Stimulated activated CD8-positive, alpha-beta memory T cell treated with anti-CD3 and anti-CD28 coated beads, Interleukin-15, amount 100 ng/mL, for 1 hour (primary cell): Measurements from ENCODE around the gene FNDC10.

ENCODE experiments used
- DNase-seq: peaks from one replicate; pipeline ENCODE4 v3.0.0-alpha.2; 2020; ENCODE audit warnings: low read depth

Gene FNDC10

DNA sequence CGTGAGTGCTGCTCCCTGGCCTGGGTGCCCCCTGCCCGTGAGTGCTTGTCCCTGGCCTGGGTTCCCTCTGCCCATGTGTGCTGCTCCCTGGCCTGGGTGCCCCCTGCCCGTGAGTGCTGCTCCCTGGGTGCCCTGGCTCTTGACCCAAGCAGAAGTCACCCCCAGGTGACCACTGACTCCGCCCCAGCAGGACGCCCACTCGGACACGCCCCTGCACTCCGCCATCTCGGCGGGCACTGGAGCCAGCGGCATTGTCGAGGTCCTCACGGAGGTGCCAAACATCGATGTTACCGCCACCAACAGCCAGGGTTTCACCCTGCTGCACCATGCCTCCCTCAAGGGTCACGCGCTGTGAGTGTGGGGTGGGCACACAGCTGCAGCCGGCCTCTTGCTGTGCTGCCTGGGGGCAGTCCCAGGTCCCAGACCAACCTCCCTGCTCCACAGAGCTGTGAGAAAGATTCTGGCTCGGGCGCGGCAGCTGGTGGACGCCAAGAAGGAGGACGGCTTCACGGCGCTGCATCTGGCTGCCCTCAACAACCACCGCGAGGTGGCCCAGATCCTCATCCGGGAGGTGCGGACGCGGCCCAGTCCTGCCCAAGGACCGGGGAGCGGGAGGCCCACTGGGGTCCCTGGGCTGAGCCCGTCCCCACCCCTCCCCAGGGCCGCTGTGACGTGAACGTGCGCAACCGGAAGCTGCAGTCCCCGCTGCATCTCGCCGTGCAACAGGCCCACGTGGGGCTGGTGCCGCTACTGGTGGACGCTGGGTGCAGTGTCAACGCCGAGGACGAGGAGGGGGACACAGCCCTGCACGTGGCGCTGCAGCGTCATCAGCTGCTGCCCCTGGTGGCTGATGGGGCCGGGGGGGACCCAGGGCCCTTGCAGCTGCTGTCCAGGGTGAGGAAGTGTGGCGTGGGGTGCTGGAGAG, 28.2 kb upstream of the FNDC10 start:
- DNase-seq = no peak

DNA sequence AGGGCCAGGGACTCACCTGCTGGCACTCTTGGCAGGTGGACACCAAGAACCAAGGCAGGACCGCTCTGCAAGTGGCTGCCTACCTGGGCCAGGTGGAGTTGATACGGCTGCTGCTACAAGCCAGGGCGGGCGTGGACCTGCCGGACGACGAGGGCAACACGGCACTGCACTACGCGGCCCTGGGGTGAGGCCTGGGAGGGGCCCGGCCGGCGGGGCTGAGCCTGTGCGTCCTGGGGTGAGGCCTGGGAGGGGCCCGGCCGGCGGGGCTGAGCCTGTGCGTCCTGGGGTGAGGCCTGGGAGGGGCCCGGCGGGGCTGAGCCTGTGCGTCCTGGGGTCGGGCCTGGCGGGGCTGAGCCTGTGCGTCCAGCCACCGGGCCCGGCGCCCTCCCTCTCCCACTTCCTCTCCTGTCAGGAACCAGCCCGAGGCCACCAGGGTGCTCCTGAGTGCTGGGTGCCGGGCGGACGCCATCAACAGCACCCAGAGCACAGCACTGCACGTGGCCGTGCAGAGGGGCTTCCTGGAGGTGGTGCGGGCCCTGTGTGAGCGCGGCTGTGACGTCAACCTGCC, 27.4 kb upstream of the FNDC10 start:
- no peak for DNase-seq

DNA sequence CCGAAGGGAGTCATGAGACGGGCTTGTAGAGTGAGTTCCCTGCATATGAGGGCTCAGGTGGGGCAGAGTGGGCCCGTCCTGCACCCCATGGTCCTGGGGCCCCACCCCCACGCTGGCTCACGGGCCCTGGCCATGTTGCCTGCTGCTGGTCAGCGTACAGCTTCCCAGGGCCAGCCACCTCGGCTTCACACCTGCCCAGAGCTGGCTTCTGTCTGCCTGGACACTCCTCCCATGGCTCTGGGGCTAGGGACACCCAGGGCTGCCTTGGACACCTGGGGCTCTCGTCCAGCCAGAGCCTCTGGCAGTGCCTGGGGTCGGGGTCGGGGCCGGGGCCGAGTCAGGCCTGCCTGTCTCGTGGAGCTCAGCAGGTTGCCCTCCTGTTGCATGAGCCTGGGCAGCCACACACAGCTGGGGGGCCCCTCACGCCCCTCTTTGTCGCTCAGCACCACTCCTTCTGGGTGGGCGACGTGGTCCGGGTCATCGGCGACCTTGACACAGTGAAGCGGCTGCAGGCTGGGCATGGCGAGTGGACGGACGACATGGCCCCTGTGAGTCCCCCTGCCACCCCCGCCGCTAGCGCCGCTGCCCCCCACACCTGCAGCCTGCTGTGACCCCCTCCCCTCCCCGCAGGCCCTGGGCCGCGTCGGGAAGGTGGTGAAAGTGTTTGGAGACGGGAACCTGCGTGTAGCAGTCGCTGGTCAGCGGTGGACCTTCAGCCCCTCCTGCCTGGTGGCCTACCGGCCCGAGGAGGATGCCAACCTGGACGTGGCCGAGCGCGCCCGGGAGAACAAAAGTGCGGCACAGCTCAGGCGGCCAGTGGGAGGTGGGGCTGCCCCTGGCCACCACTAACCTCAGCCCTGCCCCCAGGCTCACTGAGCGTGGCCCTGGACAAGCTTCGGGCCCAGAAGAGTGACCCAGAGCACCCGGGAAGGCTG, 26.5 kb upstream of the FNDC10 start:
- DNase-seq = no peak

DNA sequence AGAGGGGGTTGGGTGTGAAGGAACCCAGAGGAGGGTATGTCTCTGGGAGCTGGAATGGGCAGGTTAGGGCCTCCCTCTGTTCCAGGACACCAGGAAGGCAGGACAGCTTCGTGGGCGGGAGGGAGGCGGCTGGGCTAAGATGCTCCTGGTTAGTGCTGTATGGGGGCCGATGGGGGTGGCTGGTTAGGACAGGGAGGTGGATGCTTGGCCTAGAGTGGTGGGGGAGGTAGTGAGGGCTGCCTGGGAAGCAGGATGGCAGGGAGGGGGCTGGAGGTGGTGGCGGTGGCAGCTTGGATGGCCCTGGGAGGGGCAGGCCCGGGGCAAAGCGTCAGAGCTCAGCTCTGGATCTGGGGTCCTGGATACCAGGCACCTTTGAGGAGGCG, 25.9 kb upstream of the FNDC10 start:
- DNase-seq = no peak

DNA sequence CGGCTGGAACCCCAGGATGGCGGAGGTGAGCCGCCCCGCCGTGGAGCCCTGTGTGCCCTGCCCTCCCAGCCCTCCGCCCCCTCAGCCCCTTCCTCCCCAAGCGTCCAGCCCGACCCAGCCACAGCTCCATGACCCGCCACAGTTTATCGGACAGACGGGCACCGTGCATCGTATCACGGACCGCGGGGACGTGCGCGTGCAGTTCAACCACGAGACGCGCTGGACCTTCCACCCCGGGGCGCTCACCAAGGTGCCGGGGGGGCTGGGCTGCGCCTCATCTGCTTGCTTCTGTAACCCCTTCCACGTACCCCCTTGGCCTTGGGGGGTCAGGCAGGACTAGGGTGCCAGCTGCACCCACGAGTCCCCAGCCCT, 25.5 kb upstream of the FNDC10 start:
- DNase-seq = no peak

DNA sequence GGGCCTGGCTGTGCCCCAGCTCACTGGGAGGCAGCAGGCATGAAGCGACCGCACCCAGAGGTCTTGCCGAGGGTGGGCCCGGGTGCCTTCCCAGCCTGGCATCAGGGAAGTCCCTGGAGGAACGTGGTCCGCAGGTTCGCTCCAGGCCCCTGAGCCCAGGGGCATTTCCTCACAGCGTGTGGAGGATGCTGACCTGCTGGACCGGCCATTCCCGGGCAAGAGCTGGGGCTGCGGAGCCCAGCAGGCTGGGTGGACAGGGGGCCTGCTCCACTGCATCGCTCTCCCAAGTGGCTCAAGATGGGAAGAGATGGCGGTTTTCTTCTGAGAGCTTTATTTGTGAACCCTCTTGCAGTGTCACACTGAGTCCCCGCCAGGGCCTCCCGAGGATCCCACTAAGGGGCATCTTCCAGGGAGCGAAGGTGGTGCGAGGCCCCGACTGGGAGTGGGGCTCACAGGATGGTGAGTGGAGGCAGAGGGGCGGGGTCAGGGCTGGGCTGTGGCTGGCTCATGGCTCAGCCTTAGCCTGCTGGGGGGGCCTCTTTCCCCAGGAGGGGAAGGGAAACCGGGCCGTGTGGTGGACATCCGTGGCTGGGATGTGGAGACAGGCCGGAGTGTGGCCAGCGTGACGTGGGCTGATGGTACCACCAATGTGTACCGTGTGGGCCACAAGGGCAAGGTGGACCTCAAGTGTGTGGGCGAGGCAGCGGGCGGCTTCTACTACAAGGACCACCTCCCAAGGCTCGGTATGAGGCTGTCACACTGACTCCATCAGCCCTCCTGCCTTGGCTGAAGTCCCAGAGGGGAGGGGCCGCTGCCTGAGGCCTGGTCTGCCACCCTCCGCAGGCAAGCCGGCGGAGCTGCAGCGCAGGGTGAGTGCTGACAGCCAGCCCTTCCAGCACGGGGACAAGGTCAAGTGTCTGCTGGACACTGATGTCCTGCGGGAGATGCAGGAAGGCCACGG, 24.8 kb upstream of the FNDC10 start:
- no peak for DNase-seq

DNA sequence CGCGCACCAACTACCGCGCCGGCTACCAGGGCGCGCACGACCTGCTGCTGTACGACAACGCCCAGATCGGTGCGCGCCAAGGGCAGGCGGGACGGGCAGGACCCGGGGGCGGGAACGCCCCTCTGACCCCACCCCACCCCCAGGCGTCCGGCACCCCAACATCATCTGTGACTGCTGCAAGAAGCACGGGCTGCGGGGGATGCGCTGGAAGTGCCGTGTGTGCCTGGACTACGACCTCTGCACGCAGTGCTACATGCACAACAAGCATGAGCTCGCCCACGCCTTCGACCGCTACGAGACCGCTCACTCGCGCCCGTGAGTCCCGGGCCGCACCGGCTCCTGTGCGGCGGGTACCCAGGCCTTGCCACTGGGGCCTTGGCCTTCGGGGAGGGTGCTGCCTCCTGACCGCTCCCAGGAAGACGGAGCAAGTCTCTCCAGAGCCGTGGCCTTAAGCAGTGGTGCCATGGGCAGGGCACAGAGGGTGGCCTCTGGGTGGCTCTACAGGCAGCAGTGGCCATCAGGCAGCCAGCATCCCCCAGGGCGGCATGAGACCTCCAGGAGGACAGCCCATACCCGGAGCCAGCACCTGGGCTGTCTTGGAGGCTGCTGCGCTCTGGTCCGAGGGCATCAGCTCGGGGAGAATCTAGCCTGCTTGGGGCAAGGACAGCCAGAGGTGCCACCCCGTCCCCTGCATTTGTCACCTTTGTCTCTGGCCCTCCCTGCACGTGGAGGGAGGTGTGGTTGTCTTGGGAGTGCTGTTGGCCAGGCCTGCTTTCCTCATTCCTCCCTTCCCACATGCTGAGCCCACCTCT, 23.9 kb upstream of the FNDC10 start:
- no peak for DNase-seq

DNA sequence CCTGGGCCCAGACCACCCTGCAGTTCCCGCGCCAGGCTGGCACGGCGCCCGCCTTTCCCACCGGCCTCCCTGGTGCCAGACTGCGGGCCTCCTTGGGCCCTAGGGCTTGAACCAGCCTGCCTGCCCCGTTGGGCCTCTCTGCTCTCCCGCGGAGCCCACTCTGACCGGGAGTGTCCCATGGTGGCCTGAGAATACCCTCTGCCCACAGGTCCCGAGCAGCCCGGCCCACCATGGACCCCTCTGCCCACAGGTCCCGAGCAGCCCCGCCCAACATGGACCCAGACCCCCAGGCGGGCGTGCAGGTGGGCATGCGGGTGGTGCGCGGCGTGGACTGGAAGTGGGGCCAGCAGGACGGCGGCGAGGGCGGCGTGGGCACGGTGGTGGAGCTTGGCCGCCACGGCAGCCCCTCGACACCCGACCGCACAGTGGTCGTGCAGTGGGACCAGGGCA, 23.3 kb upstream of the FNDC10 start:
- no peak for DNase-seq

DNA sequence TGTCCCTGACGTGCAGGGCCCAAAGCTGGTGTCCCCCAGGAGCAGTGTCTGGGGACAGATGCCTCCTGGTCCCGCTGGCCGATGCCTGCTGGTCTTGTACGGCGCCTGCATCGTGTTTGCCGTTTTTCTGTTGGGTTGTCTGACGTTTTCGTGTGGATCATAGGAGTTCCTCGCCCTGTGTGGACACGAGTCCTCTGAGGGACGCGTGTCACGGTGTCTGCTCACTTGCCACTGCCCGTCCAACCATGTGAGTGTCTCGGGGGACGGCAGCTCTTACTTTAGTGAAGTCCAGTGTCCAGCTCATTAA, 22.8 kb upstream of the FNDC10 start:
- no peak for DNase-seq

DNA sequence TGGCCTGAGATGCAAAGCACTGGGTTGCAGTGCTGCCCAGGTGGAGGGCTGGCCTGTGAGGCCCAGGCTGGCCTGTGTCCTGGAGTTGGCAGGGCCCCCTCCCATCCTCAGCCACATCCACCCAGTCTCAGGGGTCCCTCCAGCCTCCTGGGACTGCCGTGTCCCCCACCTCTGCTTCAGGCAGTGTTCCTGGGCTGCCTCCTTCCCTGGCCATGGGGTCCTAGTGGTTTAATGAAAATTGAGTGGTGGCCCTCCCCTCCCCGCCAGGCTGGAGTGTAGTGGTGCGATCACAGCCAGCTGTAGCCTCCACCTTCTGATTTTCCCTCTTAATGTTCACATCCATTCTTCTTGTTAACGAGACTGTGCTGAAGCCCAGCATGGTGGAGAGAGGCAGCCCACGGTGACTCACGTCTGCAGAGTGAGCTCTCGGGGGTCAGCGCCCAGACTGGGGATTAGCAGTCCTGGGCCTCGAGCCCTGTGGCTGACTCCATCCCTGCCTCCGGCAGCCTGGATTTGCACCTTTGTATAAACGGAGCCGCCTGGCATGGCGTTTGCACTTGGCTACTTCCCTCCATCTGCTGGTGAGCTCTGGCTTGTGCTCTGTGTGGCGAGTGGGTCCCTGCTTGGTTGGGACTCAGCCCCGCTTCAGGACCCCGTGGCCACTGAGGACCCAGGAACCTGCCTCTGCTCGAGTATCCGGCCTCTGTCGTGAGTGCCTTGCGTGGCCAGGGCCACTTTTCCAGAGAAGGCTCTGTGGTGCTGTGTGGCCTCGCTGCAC, 22.3 kb upstream of the FNDC10 start:
- no peak for DNase-seq

DNA sequence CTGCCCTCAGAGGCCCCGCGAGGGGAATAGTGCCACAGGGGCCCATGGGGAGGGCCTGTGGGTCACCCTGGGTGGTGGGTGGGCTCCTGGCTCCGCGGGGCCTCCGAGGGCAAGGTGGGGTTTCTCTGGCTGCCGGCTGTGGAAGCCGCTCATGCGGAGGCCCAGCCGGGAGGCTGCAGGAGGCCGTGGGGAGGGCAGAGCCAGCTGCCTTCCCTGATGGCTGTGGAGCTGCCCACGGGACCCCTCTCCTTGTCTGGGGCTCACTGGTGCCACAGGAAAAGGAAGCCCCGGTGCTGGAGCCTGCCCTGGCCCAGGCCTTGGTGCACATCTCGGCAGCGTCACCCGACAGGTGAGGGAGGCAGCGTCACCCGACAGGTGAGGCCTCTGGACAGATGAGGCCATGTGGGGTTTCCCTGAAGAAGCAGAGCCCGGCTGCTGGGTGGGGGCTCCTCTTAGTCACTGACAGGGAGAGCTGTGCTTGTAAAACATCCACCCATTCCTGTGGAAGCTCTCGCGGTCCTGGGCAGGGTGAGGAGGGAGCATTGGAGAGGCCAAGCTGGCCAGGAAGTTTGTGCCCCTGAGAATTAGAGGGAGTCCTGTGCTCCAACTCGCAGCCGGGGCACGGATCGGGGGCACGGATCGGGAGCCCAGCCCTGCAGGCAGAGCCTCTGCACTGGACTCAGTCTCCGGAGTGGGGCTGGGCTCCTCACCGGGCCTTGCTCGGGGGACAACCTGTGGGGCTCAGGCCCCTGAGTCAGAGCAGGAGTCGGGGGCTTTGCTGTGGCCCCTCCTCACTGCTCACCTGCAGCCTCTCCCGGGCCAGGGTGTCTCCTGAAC, 21.5 kb upstream of the FNDC10 start:
- no peak for DNase-seq

DNA sequence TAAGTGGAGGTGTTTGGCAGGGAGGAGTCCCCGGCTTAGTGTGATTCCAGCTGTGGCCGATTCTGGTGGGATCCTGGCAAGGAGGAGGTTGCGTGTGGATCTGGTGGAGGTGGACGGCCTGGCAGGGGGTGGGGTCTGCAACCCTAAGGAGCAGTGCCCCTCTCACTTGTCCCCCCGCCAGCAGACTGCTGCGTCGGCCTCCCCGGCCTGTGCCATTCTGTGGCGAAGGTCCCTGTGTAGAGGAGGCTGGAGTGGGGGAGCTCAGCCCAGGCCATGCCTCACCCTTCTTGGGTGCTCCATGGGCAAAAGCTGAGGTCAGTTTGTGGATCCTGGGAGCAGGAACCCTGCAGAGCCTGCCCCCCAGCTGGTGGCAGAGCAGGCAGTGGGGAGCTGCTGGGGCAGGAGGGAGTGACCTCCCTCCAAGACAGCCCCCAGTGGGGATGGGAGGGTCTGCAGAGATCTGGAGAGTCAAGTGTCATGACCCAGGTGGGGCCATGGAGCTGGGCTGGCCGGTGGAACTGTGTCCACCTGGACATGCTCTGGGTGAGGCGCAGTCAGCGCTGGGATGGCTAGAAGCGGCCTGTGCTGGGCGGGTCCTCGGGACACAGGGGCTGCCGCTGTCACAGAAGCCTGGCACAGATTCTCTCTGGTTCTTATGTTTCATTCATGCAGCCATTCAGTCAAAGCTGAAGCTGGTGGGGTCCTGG, 20.7 kb upstream of the FNDC10 start:
- no peak for DNase-seq

DNA sequence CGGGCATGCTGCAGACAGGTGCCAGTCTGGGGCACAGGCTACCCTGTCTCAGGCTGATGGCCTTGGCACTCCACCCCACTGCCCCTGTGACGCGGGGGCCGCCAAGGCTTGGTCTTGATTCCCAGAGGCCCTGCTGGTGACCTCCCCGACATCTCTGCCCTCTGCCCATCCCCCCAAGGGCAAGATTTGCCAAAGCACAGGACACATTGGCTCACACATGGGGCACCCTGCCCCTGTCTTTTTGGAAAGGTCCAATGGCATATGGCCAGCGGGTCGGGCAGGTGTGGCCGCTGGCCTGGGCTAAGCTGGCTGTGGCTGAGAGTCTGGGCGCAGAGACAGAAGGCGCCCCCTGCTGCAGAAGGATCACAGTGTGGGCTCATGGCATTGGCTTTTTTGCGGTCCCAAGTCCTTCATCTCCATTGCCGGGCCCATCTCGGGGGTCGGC, 20.0 kb upstream of the FNDC10 start:
- no peak for DNase-seq

DNA sequence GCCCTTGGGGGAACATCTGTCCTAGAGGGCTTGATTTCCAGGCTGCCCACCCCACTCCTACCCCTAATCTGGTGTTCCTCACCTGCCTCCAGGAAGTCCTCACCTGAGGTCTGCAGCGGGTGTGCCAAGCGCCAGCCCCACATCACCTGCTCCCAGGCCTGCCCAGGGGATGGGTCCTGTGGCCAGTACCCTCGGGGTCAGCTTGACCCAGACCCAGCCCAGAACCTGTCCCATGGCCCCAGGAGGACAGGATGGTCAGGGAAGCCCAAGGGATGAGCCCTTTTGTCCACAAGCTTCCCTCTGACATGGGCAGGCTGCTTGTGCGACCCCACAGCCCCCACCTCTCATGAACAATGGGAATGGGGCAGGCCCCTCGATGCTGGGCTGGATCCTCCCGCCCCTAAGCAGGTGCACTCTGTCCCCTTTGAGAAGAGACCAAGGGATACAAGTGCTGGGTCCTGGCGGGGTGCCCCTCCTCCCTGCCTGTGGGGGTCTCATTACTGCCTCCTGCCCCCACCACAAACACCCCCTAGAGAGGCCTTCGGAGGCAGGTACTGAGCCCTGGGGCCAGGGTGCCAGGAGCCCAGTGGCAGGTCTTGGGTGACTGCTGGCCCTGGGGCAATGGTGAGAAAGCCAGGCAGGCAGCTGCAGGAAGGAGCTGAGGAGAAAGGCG, 18.6 kb upstream of the FNDC10 start:
- DNase-seq = no peak

DNA sequence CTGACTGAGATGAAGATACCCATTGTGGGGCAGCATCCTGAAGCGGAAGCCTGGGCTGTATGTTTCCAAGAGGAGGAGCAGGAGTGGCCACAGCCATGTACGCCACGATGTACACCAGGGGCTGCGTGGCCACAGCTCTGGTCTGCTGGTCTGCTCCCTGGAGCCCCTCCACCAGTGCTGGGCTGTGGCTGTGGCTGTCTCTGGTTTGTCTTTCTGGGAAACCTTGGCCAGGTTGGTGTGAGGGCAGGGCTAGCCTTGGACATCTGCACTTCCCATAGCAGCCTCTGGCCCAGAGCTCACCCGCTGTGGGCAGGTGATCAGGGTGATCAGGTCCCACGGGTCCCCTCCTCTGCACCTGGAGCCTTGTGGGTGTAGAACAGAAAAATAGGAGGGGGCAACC, 18.0 kb upstream of the FNDC10 start:
- DNase-seq = no peak

DNA sequence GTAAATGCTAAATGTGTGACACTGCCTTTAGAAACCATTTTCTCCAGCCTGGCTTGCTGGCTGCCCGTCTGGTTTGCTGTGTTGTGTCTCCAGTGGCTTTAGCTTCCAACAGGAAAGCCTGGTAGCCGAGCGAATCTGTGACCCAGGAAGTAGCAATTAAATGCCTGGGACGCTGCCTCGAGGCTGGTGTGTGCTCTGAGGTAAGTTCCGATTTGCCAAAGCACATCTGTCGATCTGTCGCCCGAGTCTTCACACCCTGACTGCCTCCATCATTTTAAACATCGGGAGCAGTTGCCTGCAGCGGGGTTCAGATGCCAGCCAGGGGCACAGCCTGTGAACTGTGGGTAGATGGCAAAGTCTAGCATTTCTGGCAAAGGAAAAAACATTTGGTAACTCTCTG, 17.6 kb upstream of the FNDC10 start:
- no peak for DNase-seq

DNA sequence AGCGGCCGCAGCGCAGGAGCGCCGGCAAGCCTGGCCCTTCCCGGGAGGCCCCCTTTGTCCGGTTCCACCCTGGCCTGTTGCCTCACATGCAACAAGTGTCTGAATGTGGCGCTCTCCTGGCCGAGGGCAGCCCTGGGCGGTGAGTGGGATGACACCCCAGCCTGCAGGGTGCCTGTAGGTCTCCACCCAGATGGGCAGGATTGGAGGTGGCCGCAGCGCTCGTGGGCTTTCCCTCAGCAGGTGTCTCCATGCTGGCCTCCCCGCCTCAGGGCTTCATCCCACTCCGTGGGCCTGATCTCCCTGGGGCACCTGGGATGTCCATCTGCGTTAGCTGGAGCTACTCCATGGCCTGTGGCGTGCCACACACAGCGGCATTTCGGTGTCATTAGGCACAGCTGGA, 16.9 kb upstream of the FNDC10 start:
- no peak for DNase-seq
